ENCODE data around the gene CEP290. TPM values are rescaled to one million over a fixed set of nuclear protein-coding genes. Genes with fewer than 3 reads are reported as not detected.

CEP290 gene
- total and polyA plus RNA-seq, 4 experiments from 2014 or later, result 2.2 to 23.0 (median 16.4) TPM

- POLR2A ChIA-PET (ENCODE audit: partially characterized antibody), result no interaction called here
Measured at GRCh38 chr12:88084210-88084609, 57.7 kb downstream of the CEP290 start.

GRCh38 chr12:88083634-88084033 is 58.3 kb downstream of the CEP290 start:
- H3K4me3 ChIP-seq (ENCODE audit: low read length in 2 of 2), result no peak overlapping the region
- Mint-ChIP-seq H3K27ac (no peak overlapping the region), H3K36me3 (peaks cover 52 to 57% of the 10 kb centered on the region in 2 donors), H3K27me3 (no peaks in the 10 kb centered on the region), H3K9me3 (no peaks in the 10 kb centered on the region), H3K4me3 (no peak overlapping the region), H3K4me1 (no peaks in the 10 kb centered on the region)
- no peak for DNase-seq
- intact Hi-C loops (cut with micrococcal nuclease), result no loop called here
- POLR2A ChIA-PET (ENCODE audit: partially characterized antibody), result no interaction called here
- H3K36me3 ChIP-seq (ENCODE audit: insufficient read depth, low read length), result peaks cover 17% of the 10 kb centered on the region
- no peaks in the 10 kb centered on the region for H3K27me3 ChIP-seq (ENCODE audit: insufficient read depth, low read length)
- CTCF ChIA-PET (ENCODE audit: partially characterized antibody), result no interaction called here
- no peak overlapping the region for H3K27ac ChIP-seq (ENCODE audit: low read depth, low read length)
- H3K9me3 ChIP-seq (ENCODE audit: control insufficient read depth in 1 of 2, low read length in 2 of 2), result no peaks in the 10 kb centered on the region
- no peaks in the 10 kb centered on the region for H3K4me1 ChIP-seq (ENCODE audit: insufficient read depth, low read length)

More at GRCh38 chr12:88084210-88084609, 57.7 kb downstream of the CEP290 start:
- H3K27ac ChIP-seq (ENCODE audit: low read depth, low read length), result no peak overlapping the region
- no peaks in the 10 kb centered on the region for H3K27me3 ChIP-seq (ENCODE audit: insufficient read depth, low read length)
- Mint-ChIP-seq H3K4me1 (no peaks in the 10 kb centered on the region), H3K27me3 (no peaks in the 10 kb centered on the region), H3K4me3 (no peak overlapping the region), H3K9me3 (no peaks in the 10 kb centered on the region), H3K36me3 (peaks cover 57 to 62% of the 10 kb centered on the region in 2 donors), H3K27ac (no peak overlapping the region)
- DNase-seq, result no peak
- intact Hi-C loops (cut with micrococcal nuclease), result no loop called here
- CTCF ChIA-PET (ENCODE audit: partially characterized antibody), result no interaction called here
- H3K4me3 ChIP-seq (ENCODE audit: low read length in 2 of 2), result no peak overlapping the region
- peaks cover 23% of the 10 kb centered on the region for H3K36me3 ChIP-seq (ENCODE audit: insufficient read depth, low read length)
- no peaks in the 10 kb centered on the region for H3K9me3 ChIP-seq (ENCODE audit: control insufficient read depth in 1 of 2, low read length in 2 of 2)
- H3K4me1 ChIP-seq (ENCODE audit: insufficient read depth, low read length), result no peaks in the 10 kb centered on the region

- intact Hi-C loops (cut with micrococcal nuclease), result no loop called here
- H3K36me3 ChIP-seq (ENCODE audit: insufficient read depth, low read length), result peaks cover 9% of the 10 kb centered on the region
- H3K4me1 ChIP-seq (ENCODE audit: insufficient read depth, low read length), result no peaks in the 10 kb centered on the region
- no peak overlapping the region for H3K27ac ChIP-seq (ENCODE audit: low read depth, low read length)
- Mint-ChIP-seq H3K27ac (no peak overlapping the region), H3K4me3 (no peak overlapping the region), H3K9me3 (no peaks in the 10 kb centered on the region), H3K27me3 (no peaks in the 10 kb centered on the region), H3K36me3 (peaks cover 50 to 58% of the 10 kb centered on the region in 2 donors), H3K4me1 (no peaks in the 10 kb centered on the region)
- ChIA-PET CTCF (ENCODE audit: partially characterized antibody) (no interaction called here), POLR2A (ENCODE audit: partially characterized antibody) (no interaction called here)
- DNase-seq, result no peak
- H3K9me3 ChIP-seq (ENCODE audit: control insufficient read depth in 1 of 2, low read length in 2 of 2), result no peaks in the 10 kb centered on the region
- no peak overlapping the region for H3K4me3 ChIP-seq (ENCODE audit: low read length in 2 of 2)
- H3K27me3 ChIP-seq (ENCODE audit: insufficient read depth, low read length), result no peaks in the 10 kb centered on the region
Measured at GRCh38 chr12:88081247-88081646, 60.6 kb downstream of the CEP290 start.

GRCh38 chr12:88067301-88067700 is 74.6 kb downstream of the CEP290 start:
- Mint-ChIP-seq H3K27me3 (no peaks in the 10 kb centered on the region), H3K4me1 (peaks cover 0 to 5% (median 2%) of the 10 kb centered on the region in 4 donors), H3K27ac (no peak overlapping the region), H3K36me3 (peaks cover 35 to 41% of the 10 kb centered on the region in 2 donors), H3K4me3 (no peak overlapping the region), H3K9me3 (no peaks in the 10 kb centered on the region)
- no peaks in the 10 kb centered on the region for H3K27me3 ChIP-seq (ENCODE audit: insufficient read depth, low read length)
- H3K36me3 ChIP-seq (ENCODE audit: insufficient read depth, low read length), result peaks cover 6% of the 10 kb centered on the region
- intact Hi-C loops (cut with micrococcal nuclease), result no loop called here
- no peak overlapping the region for H3K4me3 ChIP-seq (ENCODE audit: low read length in 2 of 2)
- ChIA-PET CTCF (ENCODE audit: partially characterized antibody) (no interaction called here), POLR2A (ENCODE audit: partially characterized antibody) (interaction anchor here (1.1 kb wide), 1 partner anchor 33 kb away, joined by 3 read pairs; no protein-coding TSS in a partner anchor)
- H3K9me3 ChIP-seq (ENCODE audit: control insufficient read depth in 1 of 2, low read length in 2 of 2), result no peaks in the 10 kb centered on the region
- no peaks in the 10 kb centered on the region for H3K4me1 ChIP-seq (ENCODE audit: insufficient read depth, low read length)
- no peak overlapping the region for H3K27ac ChIP-seq (ENCODE audit: low read depth, low read length)
- no peak for DNase-seq

GRCh38 chr12:88063375-88063774 is 78.5 kb downstream of the CEP290 start:
- ChIA-PET CTCF (ENCODE audit: partially characterized antibody) (interaction anchor here (0.9 kb wide), 1 partner anchor 10 kb away, joined by 3 read pairs; no protein-coding TSS in a partner anchor), POLR2A (ENCODE audit: partially characterized antibody) (no interaction called here)
- H3K36me3 Mint-ChIP-seq, result peaks cover 23 to 36% of the 10 kb centered on the region in 2 donors

GRCh38 chr12:88062474-88062873 is 79.4 kb downstream of the CEP290 start:
- DNase-seq, result no peak
- ChIA-PET CTCF (ENCODE audit: partially characterized antibody) (interaction anchor here (0.9 kb wide), 1 partner anchor 9 kb away, joined by 3 read pairs; no protein-coding TSS in a partner anchor), POLR2A (ENCODE audit: partially characterized antibody) (no interaction called here)
- no peaks in the 10 kb centered on the region for H3K36me3 ChIP-seq (ENCODE audit: insufficient read depth, low read length)
- no peak overlapping the region for H3K4me3 ChIP-seq (ENCODE audit: low read length in 2 of 2)
- H3K9me3 Mint-ChIP-seq, result no peaks in the 10 kb centered on the region
- H3K9me3 ChIP-seq (ENCODE audit: control insufficient read depth in 1 of 2, low read length in 2 of 2), result no peaks in the 10 kb centered on the region
- H3K27ac ChIP-seq (ENCODE audit: low read depth, low read length), result no peak overlapping the region
- H3K4me1 ChIP-seq (ENCODE audit: insufficient read depth, low read length), result no peaks in the 10 kb centered on the region
- H3K4me1 Mint-ChIP-seq, result peaks cover 0 to 5% (median 2%) of the 10 kb centered on the region in 4 donors
- H3K27me3 ChIP-seq (ENCODE audit: insufficient read depth, low read length), result no peaks in the 10 kb centered on the region
- no peak overlapping the region for H3K27ac Mint-ChIP-seq
- intact Hi-C loops (cut with micrococcal nuclease), result no loop called here
- H3K4me3 Mint-ChIP-seq, result no peak overlapping the region
- H3K36me3 Mint-ChIP-seq, result peaks cover 30 to 46% of the 10 kb centered on the region in 2 donors
- H3K27me3 Mint-ChIP-seq, result no peaks in the 10 kb centered on the region

More at GRCh38 chr12:88063375-88063774, 78.5 kb downstream of the CEP290 start:
- Histone ChIP-seq H3K36me3 (ENCODE audit: insufficient read depth, low read length) (no peaks in the 10 kb centered on the region), H3K4me3 (ENCODE audit: low read length in 2 of 2) (no peak overlapping the region), H3K27me3 (ENCODE audit: insufficient read depth, low read length) (no peaks in the 10 kb centered on the region), H3K27ac (ENCODE audit: low read depth, low read length) (no peak overlapping the region), H3K9me3 (ENCODE audit: control insufficient read depth in 1 of 2, low read length in 2 of 2) (no peaks in the 10 kb centered on the region), H3K4me1 (ENCODE audit: insufficient read depth, low read length) (no peaks in the 10 kb centered on the region)
- Mint-ChIP-seq H3K27me3 (no peaks in the 10 kb centered on the region), H3K9me3 (no peaks in the 10 kb centered on the region), H3K4me1 (peaks cover 0 to 5% (median 2%) of the 10 kb centered on the region in 4 donors), H3K27ac (no peak overlapping the region), H3K4me3 (no peak overlapping the region)
- intact Hi-C loops (cut with micrococcal nuclease), result no loop called here
- no peak for DNase-seq

GRCh38 chr12:88058719-88059077 is 83.2 kb downstream of the CEP290 start:
- DNase-seq, result no peak
- Mint-ChIP-seq H3K4me3 (no peak overlapping the region), H3K36me3 (peaks cover 42 to 50% of the 10 kb centered on the region in 2 donors), H3K27ac (no peak overlapping the region), H3K27me3 (no peaks in the 10 kb centered on the region), H3K4me1 (peaks cover 0 to 3% (median 2%) of the 10 kb centered on the region in 4 donors), H3K9me3 (no peaks in the 10 kb centered on the region)
- intact Hi-C loops (cut with micrococcal nuclease), result no loop called here
- Histone ChIP-seq H3K9me3 (ENCODE audit: control insufficient read depth in 1 of 2, low read length in 2 of 2) (no peaks in the 10 kb centered on the region), H3K4me3 (ENCODE audit: low read length in 2 of 2) (no peak overlapping the region), H3K4me1 (ENCODE audit: insufficient read depth, low read length) (no peaks in the 10 kb centered on the region), H3K36me3 (ENCODE audit: insufficient read depth, low read length) (peaks cover 5% of the 10 kb centered on the region), H3K27me3 (ENCODE audit: insufficient read depth, low read length) (no peaks in the 10 kb centered on the region), H3K27ac (ENCODE audit: low read depth, low read length) (no peak overlapping the region)
- ChIA-PET POLR2A (ENCODE audit: partially characterized antibody) (no interaction called here), CTCF (ENCODE audit: partially characterized antibody) (no interaction called here)
